CD1c-positive myeloid dendritic cell (primary cell): ENCODE measurements around the gene ADAM12.

Experiments
- DNase-seq: peaks from one replicate; pipeline ENCODE4 v3.0.0-alpha.2; 2016; ENCODE audit errors: extremely low spot score

Gene ADAM12

DNA sequence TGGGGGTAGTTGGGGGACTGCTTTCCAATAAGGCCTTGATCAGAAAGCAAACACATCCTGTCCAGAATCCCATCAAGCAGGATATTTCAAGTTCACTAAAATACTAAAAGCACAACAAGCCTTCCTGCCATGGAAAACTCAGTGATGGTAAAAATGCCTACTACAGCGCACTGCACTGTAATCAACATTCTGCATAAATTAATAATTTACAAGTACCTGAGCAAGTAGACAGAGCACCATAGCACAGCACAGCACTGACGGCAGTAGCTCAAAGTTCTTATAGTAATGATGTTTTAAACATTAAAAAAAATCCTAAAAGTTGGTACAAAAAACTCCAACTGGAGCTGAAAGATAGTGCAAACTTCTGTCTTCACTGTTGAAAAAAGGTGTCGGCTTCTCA is 371.4 kb downstream of the ADAM12 start:
- no peak for DNase-seq

DNA sequence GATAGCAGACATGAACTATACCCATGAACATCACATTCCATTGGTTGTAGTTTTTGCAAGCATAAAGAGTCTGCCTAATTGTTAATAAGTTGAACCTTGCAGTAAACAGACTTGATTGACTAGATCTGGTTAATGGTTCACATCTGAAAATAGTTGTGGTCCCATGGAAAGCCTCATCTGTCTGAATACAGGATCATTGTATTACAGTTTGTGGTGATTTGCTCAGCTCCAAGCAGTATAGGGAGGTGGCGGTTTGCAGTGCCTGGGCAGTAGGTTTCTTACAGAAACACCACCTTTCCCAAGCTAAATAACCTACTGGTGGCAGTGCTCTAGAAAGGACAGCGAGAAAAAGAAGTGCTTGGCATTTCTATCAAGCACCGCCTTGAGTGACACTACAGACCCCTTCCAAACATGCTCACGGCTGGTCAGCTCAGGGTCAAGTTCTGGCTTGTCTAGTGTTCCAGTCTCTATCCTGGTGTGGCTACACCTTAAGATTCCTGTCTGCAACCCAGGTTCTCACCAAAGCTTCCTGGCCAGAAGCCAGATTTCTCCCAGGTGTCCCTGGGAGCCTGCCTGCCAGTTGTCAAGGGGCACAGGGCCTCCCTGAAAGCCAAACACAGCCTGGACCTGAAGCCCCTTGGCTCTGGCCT is 372.0 kb downstream of the ADAM12 start:
- DNase-seq, result no peak

DNA sequence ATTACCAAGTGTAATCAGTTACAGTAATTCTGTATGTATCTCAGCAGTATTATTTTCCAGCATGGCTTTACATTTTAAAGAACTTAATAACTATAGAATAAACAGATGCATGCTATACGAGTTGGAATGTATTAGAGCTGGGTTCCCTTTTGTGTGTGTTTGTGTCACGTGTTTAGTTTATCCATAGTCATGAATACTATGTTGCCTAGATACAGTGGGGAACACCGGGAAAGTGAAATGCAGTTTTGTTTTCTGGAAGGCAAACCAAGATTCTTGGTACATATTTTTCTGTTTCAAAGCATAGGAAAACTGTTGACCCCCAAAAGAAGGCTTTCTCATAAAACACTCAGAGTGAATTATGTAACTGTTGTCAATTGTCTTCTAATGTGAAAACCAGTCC is 372.9 kb downstream of the ADAM12 start:
- no peak for DNase-seq

DNA sequence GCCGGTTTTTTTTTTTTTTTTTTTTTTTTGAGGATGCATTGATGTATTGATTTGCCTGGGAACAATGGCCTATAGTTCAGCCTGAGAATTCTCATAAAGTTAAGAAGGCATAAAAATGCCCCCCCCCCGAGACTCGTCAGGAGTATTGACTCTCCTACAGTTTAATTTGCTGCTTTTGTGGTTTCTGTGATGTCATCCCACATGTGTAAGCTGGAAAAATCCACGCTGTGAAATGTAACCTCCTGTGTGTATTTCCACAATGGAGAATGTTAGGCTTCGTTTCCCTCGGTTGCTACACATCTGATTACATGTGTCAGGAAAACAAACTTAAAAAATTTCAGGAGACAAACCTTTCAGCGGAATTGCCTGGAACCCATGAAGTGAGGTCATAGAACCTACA is 374.0 kb downstream of the ADAM12 start:
- no peak for DNase-seq

DNA sequence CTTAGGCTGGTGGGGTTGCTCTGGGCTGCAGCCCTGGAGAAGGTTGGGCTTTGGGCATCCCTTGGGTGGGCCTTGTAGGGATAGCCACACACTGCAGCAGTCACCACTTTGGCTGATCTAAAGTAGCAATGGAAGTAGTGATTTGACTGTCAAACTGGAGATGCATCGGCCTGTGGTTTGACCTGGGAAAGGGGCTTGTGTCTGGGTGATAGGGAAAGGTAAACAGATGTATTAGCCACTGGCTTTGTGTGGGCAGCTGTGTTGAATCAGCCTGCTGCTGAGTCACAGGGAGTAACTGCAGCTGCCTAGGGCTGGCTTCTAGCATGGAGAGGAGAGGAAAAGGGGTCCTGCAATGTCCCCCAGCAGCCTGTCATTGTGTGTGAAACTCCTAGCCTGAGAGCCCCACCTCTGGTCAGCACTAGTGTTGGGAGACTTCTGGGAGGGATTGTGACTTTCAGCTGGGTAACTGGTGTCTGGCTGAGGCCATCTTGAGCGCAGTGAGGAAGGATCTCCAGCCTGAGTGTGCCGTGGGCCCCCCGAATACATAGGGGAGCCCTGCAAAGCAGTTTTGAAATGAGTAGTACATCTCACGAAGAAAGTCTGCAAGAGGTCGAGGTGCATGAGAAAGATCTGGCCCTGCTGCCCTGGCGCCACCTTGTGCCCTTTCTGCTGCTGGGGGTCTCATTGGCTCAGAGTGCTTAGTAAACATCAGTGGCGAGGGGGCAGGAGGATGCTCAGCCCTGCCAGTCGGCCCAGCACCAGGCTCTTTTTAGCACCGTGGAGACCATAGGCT is 374.6 kb downstream of the ADAM12 start:
- peak; percentile 15 for DNase-seq

DNA sequence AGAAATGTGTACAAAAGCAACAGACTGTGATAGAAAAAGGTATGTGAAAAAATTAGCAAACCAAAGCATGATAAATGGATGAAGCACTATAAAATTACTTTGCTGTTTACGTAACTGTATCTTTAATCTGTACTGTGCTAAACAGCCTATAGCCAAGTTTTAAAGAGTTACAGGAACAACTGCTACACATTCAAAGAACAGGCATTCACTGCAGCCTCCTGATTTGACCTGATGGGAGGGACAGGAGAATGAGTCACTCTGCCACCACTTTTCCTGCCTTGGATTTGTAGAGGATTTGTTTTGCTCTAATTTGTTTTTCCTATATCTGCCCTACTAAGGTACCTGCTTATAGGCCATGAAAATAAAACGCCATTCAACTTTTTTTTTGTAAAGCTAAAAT is 375.8 kb downstream of the ADAM12 start:
- DNase-seq, result no peak

- DNase-seq, result no peak
These were observed 376.3 kb downstream of the ADAM12 start for GRCh38 chr10:126011995-126012394.

DNA sequence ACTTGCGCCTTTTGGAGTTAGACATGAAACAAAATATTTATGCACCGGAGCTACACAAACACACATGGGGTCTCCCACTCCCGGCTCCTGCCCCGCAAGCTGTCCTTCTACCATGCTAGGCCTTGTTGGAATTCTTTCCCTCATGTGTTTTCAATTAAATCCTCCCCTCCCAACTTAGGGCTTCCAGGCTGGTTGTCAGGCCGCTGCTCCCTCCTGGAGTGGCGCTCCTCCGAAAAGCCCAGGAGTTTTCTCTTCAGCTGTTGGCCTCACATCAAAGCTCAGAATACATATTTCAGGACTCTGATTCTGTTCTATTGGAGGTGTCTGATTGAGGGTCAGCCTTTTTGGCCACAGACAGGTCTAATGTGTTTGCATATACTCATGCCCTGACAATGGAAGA is 378.6 kb downstream of the ADAM12 start:
- DNase-seq, result no peak

GRCh38 chr10:126006906-126007305 is 381.4 kb downstream of the ADAM12 start:
- no peak for DNase-seq

DNA sequence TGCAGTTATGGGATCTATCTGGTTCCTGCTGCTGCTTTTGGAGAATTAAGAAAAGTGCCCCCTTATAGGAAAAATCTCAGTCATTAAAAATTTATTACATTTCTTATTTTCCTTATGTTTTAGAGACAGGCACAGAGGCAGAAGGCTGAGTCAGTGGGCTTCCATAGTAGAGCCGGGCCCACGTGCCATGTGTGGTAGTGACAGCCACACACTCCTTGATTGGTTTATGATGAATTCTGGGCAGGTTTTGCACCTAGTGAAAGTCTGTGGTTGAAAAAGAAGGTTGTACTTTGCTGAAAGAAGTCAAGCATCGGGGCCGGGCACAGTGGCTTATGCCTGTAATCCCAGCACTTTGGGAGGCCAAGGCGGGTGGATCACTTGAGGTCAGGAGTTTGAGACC is 382.0 kb downstream of the ADAM12 start:
- DNase-seq, result no peak

DNA sequence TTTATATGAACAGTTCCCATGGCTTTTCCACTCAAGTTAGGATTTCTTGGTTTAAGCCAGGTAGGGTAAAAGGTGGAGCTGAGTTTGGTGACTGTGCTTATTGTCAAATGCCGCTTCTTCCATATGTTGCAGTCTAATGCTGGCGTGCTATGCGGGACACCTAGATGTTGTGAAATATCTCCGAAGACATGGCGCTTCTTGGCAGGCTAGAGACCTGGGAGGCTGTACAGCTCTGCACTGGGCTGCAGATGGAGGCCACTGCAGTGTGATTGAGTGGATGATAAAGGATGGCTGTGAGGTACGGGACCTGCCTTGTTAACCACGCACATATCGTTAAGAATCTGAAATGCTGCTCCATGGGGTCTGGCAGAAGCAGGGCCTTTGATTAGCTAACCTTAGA is 383.5 kb downstream of the ADAM12 start:
- no peak for DNase-seq

DNA sequence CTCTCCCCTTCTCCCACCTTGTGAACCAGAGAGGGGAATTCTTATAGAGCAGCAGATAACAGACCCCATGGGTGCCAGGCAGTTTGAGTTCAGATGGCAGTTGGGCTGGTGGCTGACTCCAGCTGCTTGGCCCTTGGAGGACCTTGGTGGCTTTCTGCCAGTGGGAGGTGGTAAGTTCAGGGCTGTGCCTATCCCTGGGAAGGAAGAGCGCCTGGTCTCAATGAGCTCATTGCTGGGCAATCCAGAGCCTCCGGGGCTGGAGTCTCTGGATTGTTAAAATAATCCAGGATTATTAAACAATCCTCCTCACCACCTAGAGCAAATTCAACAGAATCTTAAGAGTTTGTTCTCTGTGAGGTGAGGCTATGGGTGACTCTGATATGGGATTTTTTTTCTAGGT is 386.7 kb downstream of the ADAM12 start:
- no peak for DNase-seq

GRCh38 chr10:125999694-126000093 is 388.6 kb downstream of the ADAM12 start:
- DNase-seq, result no peak

DNA sequence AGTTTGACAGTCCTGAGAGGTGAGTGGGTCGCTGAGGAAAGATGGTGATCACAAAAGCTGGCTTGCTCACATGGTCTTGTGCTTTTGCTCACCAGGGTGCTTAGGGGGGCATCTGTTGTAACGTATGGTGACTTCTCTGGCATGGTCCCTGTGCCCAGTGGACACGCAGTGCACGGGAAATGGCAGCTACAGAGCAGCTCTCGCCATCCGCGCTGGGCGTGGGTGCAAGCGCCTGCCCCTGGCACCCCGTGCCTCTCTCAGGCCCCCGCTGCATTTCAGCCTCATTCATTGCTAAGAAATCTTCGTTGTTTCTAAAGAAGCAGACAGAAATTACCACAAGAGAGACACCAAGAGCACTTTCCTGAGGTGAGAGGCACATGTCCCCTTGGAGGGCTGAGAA is 390.7 kb downstream of the ADAM12 start:
- no peak for DNase-seq

- no peak for DNase-seq
These were observed 392.5 kb downstream of the ADAM12 start for GRCh38 chr10:125995726-125996304.

- DNase-seq, result no peak
These were observed 393.7 kb downstream of the ADAM12 start for GRCh38 chr10:125994601-125995000.

- no peak for DNase-seq
These were observed 396.0 kb downstream of the ADAM12 start for GRCh38 chr10:125992254-125992653.

- DNase-seq, result no peak
These were observed 396.9 kb downstream of the ADAM12 start for GRCh38 chr10:125991392-125991791.

- DNase-seq, result no peak
These were observed 397.3 kb downstream of the ADAM12 start for GRCh38 chr10:125990974-125991373.

DNA sequence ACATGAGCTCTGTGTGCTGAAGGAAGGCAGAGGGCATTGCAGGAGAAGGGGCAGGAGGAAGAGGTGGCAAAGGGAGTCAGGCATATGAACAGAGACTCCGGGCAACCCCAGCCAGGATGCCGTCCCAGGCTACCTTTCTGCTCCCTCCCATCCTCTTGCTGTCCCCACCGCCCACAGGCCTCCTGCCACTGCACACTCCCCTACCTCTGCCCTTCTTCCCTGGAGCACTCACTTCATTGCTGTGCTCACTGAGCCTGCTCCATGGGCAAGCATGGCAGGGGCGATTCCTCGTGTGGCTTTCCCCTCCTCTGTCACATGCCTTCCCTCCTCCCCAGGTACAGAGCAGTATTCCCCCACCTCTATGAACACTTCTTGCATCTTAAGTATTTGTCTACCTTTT is 398.5 kb downstream of the ADAM12 start:
- DNase-seq, result no peak

DNA sequence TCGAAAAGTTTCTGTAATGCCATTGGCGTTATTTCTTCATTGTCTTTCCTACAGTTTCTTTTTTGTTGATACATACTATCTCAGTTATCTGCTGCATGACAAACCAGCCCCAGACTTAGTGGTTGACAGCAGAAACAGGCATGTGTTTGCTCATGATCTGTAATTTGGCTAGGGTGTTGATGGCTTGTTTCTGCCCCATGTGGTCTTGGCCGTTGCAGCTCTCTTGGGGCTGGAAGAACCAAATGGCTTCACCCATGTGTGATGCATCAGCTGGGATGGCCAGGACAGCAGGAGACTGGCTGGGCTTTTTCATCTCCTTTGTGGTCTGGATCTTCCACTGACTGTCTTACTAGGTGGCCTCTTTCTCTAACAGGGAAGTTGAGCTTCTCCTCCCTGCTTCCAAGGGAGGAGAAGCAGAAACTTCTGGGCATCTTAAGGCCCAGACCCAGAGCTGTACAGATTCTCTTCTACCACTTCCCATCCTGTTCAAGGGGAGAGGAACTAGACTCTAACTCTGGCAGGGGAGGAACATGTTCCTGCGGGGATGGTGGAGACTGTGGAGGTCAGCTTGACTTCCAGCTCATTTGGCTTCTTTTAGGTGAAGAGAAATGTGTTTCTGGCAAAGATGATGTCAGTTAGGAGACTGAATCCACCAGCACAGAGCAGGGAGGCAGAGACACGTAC is 402.6 kb downstream of the ADAM12 start:
- peak; percentile 57 for DNase-seq

- DNase-seq, result peak; percentile 39
These were observed 403.3 kb downstream of the ADAM12 start for GRCh38 chr10:125984865-125985495.
